NCI-H345 treated with DMSO at 0.1 percent for 48 hours (cell line): ENCODE results near the gene NPBWR2.

Experiments
- DNase-seq: peaks from one replicate; lab custom pipeline; 2025; ENCODE audit not compliant: unreplicated experiment; lab: John Stamatoyannopoulos, UW

The NPBWR2 gene, protein sequence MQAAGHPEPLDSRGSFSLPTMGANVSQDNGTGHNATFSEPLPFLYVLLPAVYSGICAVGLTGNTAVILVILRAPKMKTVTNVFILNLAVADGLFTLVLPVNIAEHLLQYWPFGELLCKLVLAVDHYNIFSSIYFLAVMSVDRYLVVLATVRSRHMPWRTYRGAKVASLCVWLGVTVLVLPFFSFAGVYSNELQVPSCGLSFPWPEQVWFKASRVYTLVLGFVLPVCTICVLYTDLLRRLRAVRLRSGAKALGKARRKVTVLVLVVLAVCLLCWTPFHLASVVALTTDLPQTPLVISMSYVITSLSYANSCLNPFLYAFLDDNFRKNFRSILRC

DNA sequence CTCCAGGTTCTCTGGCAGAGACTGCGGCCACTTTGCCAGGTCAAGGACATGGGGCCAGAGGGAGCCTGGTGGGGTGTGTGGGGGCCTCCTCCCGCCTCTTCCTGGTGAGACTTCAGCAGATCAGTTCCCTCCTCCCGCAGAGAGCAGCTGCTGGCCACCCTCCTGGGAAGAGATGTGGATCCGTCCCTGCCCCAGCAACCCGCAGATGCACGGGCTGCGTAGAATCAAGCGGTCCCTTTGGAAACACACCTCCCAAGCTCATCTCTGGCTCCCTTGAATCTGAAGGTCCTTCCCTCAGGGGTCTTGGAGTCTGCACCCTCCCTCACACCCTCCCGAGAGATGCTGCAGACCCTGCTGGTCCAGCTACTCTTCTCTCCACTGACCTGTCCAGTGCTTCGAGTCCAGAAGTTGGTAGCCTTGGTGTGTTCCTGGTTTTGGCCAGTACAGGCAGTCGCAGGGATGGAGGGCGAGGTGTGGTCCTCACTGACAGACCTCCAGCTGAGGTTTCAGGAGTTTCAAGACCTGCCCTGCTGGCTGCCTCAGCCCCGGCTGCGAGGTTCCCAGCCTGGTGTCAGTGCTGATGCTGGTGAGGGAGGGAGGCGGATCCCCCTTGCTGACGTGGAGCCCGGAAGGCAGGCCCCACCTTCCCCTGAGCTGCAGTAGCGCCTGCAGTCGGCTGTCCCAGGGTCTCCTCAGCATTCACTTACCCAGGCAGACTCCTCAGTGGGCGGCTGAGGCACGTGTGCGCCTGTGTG lies at the start of gene NPBWR2:
NPBWR2 (minus strand) TSS at position 585 of the 755 bp plus-strand sequence. CDS start 734 bp downstream, outside the sequence.
- DNase-seq = no peak

DNA sequence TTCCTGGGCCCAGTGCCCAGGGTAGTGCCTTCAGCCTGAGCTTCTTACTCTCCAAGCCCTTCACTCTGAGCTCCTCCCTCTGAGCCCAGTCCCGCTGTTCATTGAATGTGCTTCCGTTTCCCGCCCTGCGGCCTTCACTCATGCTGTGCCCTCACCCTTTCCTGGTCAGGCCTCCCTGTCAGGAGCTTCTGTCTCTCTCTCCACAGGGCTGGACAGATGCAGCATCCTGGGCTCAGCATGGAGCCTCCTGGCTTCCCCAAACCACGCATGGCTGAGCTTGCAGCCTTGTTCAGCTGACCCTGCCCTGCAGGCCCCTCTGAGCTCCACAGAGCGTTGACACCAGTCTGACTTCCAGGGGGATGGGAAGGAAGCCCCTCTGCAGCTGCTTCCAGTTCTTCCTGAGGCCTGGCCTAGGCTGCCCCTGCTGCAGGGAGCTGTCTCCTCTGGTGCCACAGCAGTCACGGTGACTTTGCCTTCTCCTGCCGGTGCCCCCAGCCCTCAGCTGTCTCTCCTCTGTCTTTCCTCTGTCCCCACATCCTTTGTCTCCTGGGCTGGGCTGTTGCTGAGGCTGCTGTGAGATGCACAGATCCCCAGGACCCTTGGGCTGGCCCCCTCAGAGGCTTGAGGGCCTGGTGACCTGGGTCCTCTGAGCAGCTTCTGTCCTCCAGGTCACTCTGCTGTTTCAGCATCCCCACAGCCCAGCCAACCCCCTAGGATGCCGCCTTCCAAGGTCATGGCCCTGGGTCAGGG lies 48.9 kb upstream of the NPBWR2 start:
- DNase-seq = peak; percentile 50

DNA sequence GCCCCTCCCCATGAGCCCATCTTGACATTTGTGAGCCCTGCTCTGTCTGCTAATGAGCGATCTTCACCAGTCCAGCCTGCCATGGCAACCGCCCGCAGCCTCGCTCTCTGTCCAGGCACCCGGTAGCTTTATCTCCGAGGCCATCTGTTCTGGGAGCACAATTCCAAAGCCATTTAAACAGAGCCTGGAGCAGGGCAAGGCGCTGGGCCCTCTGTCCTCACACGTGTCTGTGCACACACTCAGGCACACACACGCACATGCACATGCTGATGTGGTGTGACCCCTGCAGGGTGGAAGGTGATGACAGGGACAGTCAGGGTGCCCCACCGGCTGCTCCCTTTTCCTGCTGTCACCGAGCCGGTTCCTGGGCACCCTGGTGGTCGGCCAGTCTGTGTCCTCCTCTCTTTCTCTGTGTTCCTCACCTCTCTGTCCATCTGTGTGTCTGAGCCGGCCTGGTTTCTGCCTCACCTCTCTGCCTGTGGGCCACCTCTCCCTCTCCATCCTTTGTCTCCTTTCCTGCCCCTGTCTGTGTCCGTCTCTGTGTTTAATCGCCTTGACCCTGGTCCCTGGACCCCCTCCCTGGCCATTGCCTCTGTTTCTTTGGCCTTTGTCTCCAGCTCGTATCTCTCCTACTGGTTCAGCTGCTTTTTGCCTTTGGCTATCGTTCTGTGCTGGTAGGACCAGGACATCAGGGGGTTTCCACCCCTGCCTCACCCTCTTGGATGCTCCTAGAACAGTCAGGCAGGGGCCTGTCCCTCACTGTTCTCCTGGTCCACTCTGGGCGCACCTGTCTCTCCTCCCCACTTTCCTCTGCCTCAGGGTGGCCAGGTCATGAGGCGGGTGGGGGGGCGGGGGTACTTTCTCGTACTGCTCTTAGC lies 48.1 kb upstream of the NPBWR2 start:
- DNase-seq = no peak

DNA sequence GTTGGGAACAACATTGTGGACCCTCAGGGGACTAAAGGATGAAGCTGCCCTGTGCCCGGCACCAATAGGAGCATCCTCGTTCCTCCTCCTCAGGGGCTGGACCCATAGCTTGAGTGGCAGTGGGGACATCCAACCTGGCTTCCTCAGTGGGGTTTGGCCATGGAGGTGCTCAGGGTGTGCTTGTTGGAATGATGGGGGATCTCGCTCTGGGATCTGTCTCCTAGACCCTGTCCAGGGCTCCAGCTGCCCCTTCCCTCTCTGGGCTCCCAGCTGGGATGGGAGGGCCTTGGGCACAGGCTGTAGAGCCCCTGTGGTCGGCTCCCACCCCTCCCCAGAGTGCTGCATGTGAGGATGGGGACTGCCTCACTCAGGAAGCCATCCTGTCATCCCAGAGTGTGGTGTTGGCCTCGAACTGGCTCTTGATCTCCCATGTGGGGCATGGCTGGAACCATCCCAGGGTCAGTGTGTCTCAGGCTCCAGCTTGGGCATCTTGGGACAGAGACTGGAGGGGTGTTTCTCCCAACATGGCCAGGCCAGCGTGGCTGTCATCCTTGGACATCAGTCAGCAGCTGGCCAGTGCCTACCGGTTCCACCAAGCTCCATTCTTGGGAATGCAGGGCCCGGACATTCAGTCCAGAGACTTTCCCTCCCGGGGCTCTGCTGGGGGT lies 47.4 kb upstream of the NPBWR2 start:
- DNase-seq = no peak

DNA sequence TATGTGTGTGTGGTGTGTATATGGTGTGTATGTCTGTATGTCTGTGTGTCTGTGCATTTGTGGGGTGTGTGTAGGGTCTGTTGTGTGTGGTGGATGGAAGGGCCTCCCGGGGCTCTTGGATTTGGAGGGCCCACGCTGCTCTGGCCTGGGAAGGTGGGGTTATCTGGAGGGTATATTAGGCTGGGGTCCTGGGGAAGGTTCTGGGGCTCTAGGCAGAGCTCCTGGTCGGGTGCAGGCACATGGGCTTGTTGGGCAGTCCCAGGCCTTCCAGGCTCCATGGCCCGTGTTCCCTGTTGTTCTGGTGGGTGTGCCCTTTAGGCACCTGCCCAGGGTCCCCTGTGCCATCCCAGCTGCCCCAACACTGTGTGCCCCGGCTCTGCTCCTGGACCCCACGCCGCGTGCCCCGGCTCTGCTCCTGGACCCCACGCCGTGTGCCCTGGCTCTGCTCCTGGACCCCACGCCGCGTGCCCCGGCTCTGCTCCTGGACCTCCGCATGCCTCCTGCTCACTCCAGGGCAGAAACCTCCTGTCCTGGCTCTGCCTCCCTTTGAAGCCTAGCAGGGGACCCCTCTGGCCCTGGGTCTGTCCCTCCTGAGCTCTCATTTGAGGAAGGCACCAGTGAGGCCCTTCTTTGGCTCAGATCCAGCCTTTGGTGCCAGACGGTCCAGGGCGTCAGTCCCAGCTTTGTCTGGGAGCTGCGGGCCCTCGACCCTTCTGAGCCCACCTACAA lies 46.7 kb upstream of the NPBWR2 start:
- DNase-seq = no peak

DNA sequence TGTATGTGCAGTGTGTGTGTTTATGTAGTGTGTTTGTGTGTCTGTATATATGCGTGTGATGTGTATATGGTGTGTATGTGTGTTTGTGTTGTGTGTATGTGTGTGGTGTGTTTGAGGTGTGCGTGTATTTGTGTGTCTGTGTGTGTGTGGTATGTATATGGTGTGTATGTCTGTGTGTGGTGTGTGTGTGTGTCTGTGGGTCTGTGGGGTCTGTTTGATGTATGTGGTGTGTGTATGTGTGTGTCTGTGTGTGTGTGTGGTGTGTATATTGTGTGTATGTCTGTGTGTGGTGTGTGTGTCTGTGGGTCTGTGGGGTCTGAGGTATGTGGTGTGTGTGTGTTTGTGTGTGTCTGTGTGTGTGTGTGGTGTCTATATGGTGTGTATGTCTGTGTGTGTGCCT lies 46.0 kb upstream of the NPBWR2 start:
- no peak for DNase-seq

DNA sequence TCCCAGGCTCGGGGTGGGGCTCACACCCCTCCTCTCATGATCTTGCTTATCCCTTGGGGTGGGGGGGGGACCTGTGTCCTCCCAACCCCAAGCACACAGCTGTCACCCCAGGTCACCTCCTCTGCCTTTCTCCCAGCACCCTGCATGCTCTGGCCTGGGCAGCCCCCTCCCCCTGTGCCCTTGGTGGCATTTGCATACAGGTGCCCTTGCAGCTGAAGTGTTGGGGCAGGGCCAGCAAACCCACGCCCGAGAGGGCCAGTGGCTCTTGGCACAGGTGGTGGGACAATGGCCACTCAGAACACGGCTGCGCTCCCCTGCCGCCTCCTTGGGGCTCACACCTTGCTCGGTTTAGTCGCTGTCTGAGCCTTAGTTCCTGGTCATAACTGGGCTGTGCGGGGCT lies 45.5 kb upstream of the NPBWR2 start:
- peak; percentile 92 for DNase-seq

DNA sequence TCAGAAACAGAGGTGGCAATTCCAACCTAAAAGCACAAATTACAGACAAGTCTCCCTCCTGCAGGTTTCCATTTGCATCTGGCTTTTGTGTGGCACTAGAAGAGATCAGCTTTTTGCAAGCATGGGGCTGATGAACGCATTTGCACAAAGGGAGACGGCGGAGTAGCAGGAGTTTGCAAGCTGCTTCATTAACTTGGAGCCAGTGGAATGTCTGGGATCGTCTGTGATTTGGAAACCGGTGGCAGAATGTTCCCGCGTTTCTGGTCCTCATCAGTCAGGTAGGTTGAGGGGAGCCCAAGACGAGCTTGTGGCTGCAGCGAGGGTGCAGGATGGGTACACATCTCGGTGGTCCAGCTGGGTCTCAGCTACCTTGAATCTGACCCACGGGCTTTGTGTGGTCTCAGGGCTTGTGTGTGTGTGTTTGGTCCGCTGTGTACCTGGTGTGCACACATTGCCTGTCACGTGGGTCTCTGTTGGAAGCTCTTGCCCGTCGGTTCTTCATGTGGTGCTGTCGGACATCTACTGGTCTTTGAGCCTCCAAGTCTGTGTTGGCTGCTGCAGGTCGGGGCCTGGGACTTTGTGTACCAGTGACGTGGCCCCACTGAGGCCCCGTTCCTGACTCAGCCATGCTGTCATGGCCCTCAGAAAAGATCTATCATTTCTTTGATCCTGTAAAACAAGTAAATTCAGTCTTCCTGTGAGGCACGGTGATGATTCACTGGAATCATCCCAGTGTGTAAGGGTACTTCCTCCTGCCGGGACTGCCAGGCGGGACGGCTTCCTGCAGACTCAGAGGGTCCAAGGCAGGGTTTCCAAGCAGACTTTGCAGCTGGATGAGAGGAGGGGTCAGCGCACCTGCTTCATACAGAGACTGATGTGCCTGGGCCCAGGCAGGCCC lies 44.5 kb upstream of the NPBWR2 start:
- DNase-seq = no peak

DNA sequence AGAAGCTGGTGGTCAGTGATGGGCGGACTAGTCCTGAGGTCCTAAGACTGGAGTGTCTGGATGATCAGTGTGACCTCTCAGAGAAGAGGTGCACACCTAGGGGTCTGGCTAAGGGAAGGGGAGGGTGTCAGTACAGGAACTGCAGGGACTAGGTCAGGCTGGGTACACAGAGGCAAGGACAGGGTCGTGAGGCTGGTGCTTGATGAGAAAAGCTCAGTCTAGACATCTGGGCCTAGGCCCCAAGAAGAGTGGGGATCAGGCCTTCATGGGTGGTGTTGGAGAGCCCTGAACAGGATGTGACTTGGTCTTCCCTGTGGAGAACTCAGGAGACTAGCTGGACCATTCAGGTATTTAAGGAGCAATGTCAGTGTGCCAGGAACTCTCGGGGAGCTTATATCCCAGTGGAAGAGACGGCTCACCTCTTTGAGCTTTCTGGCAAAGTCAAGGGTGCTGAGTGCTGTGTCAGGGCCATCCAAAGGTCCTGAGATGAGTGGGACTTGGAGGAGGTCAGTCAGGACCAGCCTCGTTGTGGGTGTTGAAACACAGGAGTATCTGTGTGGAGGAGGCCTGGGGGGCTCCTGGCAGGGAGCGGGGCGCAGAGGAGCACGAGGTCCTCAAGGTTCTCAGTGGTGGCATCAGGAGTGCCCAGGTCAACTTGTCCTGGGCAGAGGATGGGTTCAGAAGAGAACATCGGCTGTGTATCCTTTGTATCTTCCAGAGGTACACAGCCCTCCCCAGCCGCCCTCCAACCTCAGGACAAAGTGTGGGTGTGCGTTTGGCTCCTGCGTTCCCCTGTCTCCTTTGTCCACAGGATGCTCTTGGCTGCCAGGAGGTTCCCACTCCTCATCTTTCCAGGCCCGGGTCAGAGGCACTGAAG lies 43.6 kb upstream of the NPBWR2 start:
- DNase-seq = no peak

DNA sequence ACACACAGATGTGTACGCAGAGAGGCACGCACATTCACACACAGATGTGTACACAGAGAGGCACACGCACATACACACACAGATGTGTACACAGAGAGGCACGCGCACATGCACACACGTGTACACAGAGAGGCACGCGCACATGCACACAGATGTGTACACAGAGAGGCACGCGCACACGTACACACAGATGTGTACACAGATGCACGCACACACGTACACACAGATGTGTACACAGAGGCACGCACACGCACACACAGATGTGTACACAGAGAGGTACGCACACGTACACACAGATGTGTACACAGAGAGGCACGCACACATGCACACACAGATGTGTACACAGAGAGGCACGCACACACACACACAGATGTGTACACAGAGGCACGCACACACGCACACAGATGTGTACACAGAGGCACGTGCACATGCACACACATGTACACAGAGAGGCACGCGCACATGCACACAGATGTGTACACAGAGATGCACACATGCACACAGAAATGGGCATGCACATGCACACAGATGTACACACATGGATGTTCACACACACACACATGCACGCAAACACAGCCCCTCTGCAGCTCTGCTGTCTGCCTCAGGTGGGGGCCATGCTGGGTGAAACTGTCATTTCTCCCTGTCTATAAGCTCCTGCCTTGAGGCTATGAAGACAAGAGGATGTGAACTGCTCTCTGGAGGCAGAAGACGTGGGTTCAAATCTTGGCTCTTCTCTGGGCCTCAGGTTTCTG lies 42.6 kb upstream of the NPBWR2 start:
- DNase-seq = no peak

DNA sequence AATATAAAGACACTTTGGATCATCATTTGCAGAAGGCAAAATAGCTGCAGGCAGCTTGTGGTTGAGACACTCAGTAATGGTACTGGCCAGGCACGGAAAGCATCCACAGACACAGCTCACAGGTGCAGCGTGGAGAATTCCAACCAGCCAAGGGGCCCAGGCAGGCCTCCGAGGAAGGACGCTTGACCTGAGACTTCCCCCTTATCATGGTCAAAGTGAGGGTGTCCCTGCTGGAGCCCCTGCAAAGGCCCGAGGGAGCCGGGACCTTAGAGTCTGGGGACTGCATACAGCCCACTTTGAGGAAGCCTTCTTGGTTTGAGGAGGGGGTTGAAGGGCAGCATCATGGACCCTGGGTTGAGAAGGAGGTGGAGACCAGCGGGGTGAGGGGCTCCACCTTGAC lies 41.8 kb upstream of the NPBWR2 start:
- DNase-seq = no peak

DNA sequence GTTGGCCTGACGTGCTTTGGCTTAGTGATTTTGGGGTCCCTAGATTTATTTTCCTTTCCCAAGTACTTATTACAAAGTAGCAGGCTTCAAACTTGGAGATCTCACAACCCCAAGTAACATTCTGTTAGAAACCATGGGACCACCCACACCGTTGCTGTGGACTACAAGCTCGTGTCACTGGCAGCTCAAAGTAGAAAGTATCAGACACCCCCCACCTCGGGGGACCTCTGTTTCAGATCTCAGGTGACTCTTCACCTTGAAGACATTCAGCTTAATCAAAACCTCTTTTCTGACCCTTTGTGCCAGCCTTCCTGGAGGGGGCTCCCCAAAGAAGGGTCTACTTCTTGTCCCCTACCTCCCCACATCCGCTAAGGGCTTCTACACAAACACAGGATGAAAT lies 41.2 kb upstream of the NPBWR2 start:
- no peak for DNase-seq

DNA sequence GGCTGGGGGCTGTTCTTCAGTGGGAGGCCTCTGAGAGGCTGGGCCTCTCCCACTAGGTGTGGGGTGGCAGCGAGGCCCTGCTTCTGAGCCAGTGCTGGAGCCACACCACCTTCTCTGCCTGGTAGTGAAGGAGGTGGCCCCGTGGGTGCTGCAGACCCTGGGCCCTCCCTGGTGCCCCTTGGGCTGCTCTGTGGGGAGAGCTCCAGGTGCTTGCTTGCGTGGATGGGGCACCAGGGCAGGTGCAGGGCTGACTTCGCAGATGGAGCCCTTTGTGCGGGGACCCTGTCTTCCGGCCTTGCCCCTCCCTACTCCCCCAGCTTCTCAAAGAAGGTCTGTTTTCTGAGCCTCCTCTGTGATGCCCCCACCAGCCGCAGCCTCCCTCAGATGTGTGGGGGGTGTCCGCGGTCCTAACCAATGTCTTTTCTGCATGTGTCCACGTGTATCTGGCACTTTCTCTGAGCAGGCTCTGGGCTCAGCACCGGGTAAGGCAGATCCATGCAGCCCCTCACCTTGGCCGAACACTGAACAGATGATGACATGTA lies 39.6 kb upstream of the NPBWR2 start:
- no peak for DNase-seq

DNA sequence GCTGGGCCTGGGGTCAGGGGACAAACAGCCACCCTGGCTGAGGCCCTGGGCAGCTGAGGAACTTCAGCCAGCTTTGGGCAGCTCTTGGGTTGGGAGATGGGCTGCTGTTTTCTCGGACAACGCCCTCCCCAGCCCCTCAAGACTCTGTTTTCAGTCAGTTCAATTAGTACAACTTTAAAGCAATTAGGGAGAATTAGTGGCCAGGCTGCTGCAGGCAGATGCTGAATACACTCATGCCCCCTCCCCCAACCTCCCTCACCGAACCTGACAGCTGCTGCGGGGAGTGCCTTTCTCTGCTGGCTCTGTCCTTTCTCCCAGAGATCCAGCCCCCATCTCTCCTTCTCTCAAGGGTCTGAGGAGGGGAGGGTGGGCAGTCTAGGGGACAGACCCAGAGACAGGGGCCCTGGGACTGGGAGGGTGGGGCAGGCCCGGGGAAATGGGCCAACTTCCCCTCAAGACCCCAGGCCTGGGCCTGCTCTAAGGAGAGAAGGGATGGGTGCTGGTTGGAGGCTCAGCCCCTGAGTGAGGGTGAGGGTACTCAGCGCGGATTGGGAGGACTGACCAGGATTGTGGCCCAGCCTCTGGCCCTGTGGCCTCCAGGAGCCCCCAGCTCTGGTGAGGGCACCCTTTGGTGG lies 39.1 kb upstream of the NPBWR2 start:
- no peak for DNase-seq

DNA sequence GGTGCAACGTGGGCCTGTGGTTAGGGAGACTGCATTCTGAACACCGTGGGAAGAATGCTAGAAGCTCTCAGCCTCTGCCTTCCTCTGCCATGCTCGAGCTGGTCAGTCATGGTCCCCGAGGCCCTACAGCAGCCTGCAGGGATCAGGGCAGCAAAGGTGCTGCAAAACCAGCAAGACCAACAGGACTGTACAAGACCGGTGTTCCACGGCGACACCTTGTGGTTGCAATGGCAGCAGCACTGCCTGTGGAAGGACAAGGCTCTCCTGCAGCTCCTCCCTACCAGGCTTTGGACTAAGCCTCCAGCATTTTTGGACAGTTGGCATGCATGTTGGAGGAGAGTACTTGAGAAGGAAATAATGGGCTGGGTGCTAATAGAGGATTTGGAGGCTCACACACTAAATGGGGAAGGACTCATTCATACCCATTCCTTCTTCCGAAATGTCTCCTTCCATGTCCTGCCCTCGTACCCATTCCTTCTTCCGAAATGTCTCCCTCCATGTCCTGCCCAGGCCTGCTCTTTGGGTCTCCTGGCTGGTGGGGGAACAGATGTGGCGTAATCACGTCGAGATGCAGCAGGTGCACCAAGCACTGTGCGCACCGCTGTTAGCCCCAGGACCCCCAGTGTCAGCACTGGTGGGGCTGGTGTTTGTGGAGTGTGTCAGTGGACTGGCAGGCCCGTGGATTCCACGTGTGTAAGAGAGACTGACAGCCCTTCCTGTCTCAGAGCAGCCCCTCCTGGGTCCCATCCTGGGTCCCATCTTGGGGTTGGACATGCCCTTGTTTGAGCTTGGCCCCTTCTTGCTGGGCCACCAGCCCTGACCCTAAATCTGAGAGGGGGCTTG lies 38.3 kb upstream of the NPBWR2 start:
- DNase-seq = no peak
